NCI-H82 treated with DMSO at 0.1 percent for 48 hours (cell line): ENCODE results near the gene TMEM205.
"Not testable (repeated sequence)": the region's sequence is repeated elsewhere in the genome, so short reads cannot be mapped to it uniquely, and the experiment has no call there.

Source experiments
- DNase-seq: peaks from one replicate; lab custom pipeline; 2025; ENCODE audit not compliant: unreplicated experiment; lab: John Stamatoyannopoulos, UW

The TMEM205 gene

GRCh38 chr19:11340099-11340467, 6.0 kb downstream of the TMEM205 start:
- not testable (repeated sequence) for DNase-seq

- DNase-seq: peak; percentile 77
These were observed 6.6 kb downstream of the TMEM205 start, which contains the start of gene RAB3D for GRCh38 chr19:11339254-11340098. Gene RAB3D (minus strand): TSS chr19:11339657. CDS start chr19:11337399, 2,258 bp downstream.

- no peak for DNase-seq
These were observed 7.4 kb downstream of the TMEM205 start for GRCh38 chr19:11338569-11339253.

- DNase-seq: no peak
These were observed 7.9 kb downstream of the TMEM205 start for GRCh38 chr19:11338121-11338520.

- DNase-seq: no peak
These were observed 9.0 kb downstream of the TMEM205 start for GRCh38 chr19:11337080-11337479.

DNA sequence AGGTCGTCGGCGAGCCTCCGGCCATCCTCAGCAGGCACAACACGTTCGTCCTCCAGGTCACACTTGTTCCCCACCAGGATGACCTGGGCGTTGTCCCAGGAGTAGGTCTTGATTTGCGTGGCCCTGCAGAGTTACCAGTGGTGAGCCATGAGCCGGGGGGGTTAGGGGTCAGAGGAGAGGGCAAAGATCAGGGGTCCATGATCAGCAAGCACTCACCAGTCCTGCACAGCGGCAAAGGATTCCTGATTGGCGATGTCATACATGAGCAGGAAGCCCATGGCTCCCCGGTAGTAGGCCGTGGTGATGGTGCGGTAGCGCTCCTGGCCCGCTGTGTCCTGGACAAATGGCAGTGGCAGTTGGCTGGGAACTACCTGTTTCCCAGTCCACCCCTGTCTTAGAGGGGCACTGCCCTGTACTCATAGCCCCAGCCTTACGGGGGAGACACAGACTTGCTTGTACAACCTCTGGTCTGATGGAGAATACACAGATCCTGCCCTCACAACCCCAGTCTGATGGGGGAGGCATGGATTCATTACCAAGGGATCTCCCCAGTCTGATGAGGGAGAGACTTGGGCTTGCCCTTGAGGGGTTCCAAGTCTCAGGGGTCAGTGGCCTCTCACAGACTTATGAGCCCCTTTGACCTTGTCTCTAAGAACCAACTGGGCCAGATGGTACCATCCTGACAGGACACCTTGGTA, 10.5 kb downstream of the TMEM205 start:
- no peak for DNase-seq

DNA sequence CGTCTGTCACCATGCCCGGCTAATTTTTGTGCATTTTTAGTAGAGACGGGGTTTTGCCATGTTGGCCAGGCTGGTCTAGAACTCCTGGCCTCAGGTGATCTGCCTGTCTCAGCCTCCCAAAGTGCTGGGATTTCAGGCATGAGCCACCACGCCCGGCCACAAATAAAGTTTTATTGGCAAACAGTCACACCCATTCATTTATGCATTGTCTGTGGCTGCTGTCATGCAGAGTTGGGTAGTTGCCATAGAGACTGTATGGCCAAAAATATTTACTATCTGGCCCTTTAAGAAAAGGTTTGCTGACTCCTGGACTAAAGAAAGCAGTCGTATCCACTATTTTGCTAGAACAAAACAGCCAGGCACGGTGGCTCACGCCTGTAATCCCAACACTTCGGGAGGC, 12.2 kb downstream of the TMEM205 start:
- not testable (repeated sequence) for DNase-seq

DNA sequence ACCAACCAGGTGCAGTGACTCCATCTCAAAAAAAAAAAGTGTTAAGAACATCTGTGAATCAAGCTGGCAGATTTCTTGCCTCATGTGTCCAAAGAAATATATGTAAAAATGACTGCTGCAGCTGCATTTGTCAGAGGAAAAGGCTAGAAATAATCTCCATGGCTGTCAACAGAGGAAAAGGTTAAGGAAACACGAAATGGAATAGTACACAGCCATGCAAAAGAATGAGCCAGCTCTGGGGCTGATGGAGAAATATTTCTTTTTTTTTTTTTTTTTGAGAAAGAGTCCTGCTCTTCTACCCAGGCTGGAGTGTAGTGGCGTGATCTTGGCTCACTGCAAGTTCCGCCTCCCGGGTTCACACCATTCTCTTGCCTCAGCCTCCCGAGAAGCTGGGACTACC, 13.2 kb downstream of the TMEM205 start:
- no peak for DNase-seq

GRCh38 chr19:11331502-11331901, 14.6 kb downstream of the TMEM205 start:
- no peak for DNase-seq

GRCh38 chr19:11330127-11330526, 15.9 kb downstream of the TMEM205 start:
- no peak for DNase-seq

DNA sequence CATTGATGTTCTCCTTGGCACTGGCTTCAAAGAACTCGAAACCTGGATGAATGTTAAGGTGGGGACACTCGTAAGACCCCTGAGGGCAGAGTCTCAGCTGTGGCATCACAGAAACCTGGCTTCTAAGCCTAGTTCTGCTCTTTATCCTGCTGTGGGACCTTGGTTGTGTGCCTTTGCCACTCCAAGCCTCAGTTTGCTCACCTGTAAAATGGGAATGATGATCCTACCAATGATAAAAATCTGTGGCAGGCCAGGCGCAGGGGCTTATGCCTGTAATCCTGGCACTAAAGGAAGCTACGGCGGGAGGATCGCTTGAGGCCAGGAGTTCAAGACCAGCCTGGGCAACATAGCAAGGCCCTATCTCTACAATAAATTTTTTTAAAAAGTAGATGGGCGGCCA, 20.5 kb downstream of the TMEM205 start:
- no peak for DNase-seq

DNA sequence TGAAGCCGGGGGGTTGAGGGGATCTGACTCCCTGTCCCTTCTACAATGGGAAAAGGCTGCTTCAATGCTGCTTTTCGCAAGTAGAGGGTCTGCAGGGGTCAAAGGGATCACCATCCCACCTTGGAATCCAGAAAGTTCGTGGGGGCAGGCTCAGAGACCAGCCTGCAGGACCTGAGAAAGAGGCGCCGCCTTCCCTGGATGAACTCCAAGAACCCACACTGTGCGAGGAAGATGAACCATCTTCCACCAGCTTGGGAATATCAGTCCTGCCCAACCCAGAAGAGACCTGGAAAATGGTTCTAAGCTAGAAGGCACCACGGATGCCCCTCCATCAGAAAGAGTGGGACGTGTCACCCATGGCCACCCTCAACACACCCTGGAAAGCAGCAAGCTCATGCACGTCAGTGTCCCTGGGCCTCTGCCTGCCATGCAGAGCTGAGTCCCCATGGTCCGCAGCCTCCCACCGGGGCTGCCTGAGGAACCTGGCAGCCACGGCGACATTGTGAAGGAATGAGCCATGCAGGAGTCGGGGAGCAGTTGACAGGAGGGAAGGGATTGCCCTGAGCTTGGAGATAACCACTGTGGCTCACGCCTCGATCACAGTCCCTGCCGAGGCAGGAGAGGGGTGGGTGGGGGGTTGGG, 21.2 kb downstream of the TMEM205 start:
- DNase-seq: no peak

- no peak for DNase-seq
These were observed 21.9 kb downstream of the TMEM205 start for GRCh38 chr19:11324079-11324661.

DNA sequence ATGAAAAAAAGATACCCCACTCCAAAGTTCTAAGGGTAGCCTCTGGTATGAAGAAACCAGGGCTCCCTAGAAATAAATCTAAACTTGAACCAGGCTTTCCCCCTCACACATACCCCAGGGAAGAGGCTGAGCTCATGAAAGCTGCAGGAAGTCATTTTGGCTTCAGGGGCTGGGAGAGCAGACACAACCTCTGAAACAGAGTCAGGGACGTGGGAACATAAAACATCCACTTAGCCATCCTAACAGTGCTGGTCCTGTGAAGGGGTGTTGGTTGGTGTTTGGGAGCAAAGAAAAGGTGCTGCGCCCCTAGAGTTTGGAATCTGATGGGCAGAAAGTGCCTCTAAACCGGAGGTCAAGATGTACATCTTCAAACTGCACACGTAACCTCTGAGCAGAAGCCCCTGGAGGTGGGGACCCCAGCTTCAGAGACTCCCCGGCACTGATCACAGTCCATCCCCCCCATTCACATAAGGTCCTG, 22.4 kb downstream of the TMEM205 start:
- no peak for DNase-seq

DNA sequence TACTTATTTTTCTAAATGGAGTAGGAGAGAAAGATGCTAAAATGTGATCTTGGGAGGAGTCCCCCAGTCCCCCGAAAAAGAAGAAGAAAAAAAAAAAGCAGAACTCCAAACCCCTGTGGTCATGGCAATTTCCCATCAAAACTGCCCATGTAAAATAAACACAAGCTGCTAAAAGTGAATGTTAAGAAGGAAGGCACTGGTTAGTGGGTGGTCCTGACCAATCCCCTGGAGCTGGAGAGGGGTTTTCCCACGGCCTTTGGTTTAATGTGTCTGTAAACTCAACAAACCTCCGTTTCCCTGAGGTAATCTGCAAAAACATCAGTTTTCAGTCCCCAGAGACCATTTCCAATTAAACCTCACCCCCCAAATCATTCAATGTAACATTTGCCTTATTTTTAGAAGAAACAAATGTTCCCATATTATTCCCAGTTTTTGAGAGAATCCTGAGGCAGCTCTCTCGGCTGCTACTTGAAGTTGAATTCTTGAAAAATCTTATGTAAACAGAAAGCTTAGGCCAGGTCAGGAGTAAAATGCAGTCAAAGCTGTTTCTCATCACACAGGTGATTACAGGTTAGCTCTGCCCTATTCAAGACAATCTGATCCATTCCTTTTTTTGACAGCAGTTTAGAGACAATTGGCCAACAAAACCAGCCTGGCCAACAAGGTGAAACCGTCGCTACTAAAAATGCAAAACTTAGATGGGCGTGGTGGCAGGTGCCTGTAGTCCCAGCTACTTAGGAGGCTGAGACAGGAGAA, 23.6 kb downstream of the TMEM205 start:
- no peak for DNase-seq

DNA sequence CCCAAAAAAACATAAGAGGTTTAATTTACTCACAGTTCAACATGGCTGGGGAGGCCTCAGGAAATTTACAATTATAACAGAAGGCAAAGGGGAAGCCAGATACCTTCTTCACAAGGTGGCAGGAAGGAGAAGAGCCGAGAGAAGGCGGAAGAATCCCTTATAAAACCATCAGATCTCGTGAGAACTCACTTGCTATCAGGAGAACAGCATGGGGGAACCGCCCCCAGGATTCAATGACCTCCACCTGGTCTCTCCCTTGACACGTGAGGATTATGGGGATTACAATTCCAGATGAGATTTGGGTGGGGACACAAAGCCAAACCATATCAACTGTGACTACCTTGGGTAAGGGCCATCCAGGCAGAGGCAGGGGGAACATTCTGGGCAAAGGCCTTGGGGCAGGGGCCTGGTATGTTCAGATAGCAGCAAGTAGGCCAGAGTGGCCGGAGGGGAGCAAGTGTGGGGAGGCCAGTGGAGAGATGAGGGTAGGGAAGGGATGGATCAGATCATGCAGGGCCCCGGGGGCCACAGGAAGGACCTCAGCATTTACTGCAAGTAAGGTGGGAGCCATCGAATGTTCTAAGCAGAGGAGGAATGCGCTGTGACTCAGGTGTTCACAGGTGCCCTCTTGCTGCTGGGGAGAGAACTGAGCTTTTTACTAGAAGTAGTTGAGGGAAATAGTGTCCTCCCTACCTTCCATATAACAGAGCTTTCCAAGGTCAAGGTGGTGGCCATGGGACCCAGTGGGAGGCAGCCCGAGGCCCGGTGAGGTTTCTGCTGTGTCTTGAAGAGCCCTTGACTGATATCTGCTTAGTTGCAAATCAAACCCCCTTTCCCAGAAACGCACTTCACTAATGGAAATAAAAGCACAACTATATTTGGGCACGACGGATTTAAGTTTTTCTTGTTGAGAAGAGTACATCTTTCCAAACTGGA, 24.6 kb downstream of the TMEM205 start:
- DNase-seq: peak; percentile 9

DNA sequence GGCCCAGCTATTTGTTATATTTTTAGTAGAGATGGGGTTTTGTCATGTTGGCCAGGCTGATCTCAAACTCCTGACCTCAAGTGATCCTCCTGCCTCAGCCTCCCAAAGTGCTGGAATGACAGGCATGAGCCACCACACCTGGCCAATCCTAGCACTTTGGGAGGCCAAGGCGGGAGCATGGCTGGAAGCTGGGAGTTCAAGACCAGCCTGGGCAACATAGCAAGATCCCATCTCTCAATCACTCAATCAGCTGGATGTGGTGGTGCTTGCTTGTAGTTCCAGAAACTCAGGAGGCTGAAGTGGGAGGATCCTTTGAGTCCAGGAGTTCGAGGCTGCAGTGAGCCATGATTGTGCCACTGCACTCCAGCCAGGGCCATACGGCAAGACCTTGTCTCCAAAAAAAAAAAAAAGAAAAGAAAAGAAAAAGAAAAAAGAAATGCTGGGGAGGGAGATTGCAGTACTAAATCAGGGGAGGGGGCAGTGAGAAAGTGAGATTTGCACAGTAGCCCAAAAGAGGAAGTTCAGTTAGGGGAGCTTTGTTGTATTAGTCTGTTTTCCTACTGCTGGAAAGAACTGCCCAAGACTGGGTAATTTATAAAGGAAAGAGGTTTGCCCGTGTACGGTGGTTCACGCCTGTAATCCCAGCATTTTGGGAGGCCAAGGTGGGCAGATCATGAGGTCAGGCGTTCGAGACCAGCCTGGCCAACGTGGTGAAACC, 25.6 kb downstream of the TMEM205 start:
- not testable (repeated sequence) for DNase-seq

- no peak for DNase-seq
These were observed 39.7 kb downstream of the TMEM205 start for GRCh38 chr19:11306337-11306736.
